GM18867 (cell line): ENCODE results near the gene SKP2.
"Not testable (repeated sequence)": the region's sequence is repeated elsewhere in the genome, so short reads cannot be mapped to it uniquely, and the experiment has no call there.

Experiments
- ATAC-seq: cut with Tn5 transposase; IDR thresholded peaks from one replicate; pipeline ENCODE4 v1.9.1; 2021; ENCODE audit warnings: mild to moderate bottlenecking, moderate library complexity; ENCODE audit not compliant: unreplicated experiment

Gene SKP2

GRCh38 chr5:36156121-36156601 lies 4.2 kb downstream of the SKP2 start:
- no peak for ATAC-seq

- no peak for ATAC-seq
Observed at GRCh38 chr5:36156619-36157018, 4.7 kb downstream of the SKP2 start.

DNA sequence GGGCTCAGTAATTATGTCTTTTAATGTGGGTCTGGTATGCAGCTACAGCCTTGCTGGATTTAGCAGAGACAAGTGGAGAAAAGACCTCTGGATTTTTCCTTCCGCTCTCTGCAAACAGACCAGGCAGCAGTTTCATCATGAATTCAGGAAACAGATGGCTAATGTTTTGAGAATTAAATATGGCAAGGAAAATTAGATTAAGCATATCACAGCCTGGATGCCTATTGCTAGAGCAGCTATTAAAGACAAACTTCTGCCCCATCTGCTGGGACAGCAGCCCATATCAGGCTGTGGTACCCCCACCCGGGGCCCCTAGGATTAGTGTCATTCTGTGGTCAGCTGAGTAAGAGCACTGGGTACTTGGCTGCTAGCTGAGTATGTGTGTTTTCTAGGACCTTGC lies 6.2 kb downstream of the SKP2 start:
- no peak for ATAC-seq

DNA sequence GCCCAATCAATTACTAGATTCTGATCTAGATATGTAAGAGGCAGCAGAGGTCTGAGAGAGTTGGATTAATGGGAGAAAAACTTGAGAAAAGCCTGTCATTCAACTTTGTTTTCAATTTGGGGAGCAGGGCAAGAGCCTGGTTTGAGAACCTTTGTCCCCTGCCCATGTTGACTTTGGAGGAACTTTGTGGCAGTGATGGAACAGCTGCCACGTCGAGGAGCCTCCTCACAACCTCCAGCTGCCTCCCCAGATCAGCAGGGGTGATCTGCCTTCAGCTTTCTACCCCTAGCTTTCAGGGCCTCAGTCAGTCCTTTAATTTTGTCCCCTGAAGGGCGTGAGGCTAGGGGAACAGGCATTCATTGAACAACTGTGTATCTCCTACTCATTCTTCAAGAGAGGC lies 8.7 kb downstream of the SKP2 start:
- no peak for ATAC-seq

DNA sequence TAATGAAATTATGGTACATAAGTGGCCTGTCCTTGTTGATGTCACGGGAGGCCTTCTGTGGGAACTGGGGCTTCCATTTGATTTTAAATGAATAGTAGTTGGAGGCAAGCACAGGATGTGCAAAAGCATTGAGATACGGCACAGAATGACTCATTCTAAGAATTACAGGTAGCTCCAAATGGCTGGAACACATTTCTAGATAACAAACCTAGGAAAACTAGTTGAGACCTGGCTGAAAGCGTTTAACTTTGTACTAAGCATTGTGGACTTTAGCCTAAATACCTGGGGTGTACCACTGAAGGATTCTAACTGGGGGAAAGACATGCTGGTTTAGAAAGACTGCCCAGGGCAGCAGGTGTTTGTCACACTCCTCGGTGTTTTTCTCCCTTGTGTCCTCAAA lies 9.4 kb downstream of the SKP2 start:
- ATAC-seq = no peak

GRCh38 chr5:36162810-36163486 lies 11.0 kb downstream of the SKP2 start:
- no peak for ATAC-seq

- no peak for ATAC-seq
Observed at GRCh38 chr5:36164461-36164860, 12.6 kb downstream of the SKP2 start.

- ATAC-seq = no peak
Observed at GRCh38 chr5:36168737-36169136, 16.8 kb downstream of the SKP2 start.

GRCh38 chr5:36170832-36171424 lies 19.0 kb downstream of the SKP2 start:
- no peak for ATAC-seq

- no peak for ATAC-seq
Observed at GRCh38 chr5:36172599-36172998, 20.7 kb downstream of the SKP2 start.

DNA sequence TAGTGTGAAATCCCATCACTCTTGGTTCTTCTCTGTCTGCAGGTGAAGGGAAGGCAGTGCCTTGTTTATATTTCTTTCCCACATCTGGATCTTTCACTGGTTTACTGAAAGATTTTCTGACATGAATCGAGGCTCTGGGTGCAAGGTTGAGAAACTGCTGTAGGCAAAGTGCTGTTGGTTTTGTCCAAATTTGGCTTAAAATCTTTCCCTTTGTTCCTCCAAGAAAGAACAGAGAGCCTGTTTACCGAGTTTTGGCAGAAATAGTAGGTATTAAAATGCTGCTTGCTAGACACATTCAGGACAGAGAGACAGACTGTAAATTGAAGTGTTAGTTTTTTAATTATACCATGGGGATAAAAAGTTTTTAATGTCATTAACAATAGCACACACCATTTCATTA lies 21.5 kb downstream of the SKP2 start:
- no peak for ATAC-seq

DNA sequence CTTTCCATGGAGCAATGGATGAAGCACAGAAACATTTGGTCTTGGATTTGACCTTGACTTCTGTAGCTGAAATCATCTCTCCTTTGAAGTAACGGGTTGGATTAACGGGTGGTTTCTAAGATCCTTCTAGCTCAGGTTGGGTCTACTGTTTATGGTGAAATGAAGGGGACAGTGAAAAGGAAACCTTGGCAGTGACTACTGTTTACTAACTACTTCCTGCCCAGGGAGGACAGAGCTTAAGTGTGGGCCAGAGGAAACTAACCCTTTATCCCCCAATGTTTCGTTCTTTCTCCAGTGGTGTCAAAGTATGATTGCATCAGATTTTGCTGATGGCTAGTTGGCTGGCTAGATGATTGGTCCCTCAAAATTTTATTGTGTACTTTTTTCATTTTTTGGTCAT lies 22.2 kb downstream of the SKP2 start:
- ATAC-seq = no peak

DNA sequence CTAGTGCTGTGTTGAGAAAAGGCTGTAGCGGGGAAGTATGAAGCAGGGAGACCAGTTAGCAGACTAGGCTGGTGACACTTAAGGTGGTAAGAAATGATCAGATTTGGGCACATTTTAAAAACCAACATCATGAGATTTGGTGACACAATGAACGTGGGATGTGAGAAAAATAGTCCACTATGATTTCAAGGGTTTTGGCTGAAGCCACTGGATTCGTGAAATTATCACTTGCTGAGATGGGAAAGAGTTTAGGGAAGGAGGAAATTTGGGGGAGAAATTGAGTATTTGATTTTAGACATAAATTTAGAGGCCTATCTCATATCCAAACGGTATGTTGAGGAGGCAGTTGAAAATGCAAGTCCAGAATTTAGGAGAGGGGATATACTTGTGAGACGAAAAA lies 23.1 kb downstream of the SKP2 start:
- ATAC-seq = no peak

GRCh38 chr5:36177154-36177553 lies 25.2 kb downstream of the SKP2 start:
- peak; percentile 97 for ATAC-seq

GRCh38 chr5:36177715-36178523 lies 26.0 kb downstream of the SKP2 start:
- no peak for ATAC-seq

GRCh38 chr5:36178524-36178890 lies 26.6 kb downstream of the SKP2 start:
- ATAC-seq = no peak

GRCh38 chr5:36179950-36180349 lies 28.0 kb downstream of the SKP2 start:
- ATAC-seq = no peak

DNA sequence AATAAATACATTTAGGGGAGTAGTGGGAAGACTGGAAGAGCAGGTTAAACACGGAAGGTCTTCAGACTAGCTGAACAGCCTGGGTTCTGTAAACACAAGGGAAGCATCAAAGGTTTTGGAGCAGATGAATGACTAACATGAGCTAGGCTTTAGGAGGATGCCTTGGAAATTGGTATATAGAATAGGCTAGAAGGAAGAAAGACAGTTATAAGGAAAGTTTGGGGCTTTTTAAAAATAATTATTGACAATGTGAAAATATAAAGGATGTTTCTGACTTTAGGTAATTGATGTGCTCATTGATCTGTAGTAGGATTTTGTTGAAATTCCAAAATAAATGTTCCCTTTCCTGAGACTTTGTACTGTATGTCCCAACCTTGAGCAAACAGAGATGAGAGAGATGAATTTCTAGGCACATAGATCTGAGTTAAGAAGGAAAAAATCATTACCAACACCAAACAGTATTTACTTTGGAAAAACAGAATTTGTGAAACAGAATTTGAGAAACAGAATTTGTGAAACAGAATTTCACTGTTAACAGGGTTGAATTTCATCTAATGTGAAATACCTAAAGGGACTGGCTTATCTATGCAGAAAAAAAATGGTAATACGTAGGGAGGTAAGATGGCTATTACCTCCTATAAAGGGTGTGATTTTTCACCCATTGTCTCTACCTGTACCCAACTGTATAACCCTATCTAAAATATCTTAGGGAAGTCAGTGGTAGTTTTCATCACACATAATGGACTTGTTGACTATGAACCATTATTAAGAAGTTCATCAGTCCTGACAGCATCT lies 28.8 kb downstream of the SKP2 start:
- no peak for ATAC-seq

DNA sequence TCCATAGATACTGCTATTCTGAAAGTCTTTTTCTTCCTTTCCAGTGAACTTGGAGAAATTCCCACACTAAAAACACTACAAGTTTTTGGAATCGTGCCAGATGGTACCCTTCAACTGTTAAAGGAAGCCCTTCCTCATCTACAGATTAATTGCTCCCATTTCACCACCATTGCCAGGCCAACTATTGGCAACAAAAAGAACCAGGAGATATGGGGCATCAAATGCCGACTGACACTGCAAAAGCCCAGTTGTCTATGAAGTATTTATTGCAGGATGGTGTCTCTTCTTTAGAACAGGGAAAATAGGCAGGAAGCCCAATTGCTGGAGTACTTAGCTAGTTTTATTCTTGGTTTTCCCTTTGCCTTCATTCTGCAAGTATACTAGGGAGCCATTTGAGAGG lies 29.9 kb downstream of the SKP2 start:
- no peak for ATAC-seq

DNA sequence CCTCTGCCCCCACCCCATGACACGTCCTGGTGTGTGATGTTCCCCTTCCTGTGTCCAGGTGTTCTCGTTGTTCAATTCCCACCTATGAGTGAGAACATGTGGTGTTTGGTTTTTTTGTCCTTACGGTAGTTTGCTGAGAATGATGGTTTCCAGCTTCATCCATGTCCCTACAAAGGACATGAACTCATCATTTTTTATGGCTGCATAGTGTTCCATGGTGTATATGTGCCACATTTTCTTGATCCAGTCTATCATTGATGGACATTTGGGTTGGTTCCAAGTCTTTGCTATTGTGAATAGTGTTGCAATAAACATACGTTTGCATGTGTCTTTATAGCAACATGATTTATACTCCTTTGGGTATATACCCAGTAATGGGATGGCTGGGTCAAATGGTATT lies 32.5 kb downstream of the SKP2 start:
- not testable (repeated sequence) for ATAC-seq

- ATAC-seq = no peak
Observed at GRCh38 chr5:36193746-36194145, 41.8 kb downstream of the SKP2 start.
